Measurements from ENCODE around the gene UBAP1L. TPM values are rescaled to one million over a fixed set of nuclear protein-coding genes. Genes with fewer than 3 reads are reported as not detected.
"Not testable (repeated sequence)": the region's sequence is repeated elsewhere in the genome, so short reads cannot be mapped to it uniquely, and the experiment has no call there.

The UBAP1L gene
- total RNA-seq, 4 donors from 2014 or later = 3.0 to 8.7 (median 5.5) TPM

DNA sequence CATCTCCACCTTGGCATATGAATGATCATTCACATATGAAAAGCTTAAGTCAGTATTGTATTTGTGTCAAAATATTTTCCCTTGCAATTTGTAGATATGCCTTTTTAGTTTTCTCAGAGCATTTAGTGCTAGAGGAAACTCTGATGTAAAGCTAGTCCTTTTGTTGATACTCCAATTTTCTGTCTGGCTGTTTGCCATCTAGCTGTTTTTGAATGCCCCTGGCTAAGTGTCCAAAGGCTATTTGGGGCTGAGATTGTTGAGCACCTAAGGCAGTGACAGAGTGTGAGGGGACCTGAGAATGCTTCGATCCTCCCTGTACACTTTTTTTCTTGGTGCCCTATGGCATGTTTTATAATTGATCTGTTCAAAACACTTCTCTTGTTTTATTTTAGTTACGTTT lies 66.8 kb downstream of the UBAP1L start:
- H3K27me3 ChIP-seq = no peaks in the 10 kb centered on the region
- H3K36me3 ChIP-seq = peaks cover 0 to 6% (median 0%) of the 10 kb centered on the region in 3 donors
- peaks cover 0 to 18% (median 8%) of the 10 kb centered on the region in 4 donors for H3K4me1 ChIP-seq
- TF ChIP-seq, protein P1, sequence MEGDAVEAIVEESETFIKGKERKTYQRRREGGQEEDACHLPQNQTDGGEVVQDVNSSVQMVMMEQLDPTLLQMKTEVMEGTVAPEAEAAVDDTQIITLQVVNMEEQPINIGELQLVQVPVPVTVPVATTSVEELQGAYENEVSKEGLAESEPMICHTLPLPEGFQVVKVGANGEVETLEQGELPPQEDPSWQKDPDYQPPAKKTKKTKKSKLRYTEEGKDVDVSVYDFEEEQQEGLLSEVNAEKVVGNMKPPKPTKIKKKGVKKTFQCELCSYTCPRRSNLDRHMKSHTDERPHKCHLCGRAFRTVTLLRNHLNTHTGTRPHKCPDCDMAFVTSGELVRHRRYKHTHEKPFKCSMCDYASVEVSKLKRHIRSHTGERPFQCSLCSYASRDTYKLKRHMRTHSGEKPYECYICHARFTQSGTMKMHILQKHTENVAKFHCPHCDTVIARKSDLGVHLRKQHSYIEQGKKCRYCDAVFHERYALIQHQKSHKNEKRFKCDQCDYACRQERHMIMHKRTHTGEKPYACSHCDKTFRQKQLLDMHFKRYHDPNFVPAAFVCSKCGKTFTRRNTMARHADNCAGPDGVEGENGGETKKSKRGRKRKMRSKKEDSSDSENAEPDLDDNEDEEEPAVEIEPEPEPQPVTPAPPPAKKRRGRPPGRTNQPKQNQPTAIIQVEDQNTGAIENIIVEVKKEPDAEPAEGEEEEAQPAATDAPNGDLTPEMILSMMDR (IDR thresholded peaks at IDR 0.05) = no peak
- no peak for TF ChIP-seq POLR2A (IDR thresholded peaks at IDR 0.05)
- no peaks in the 10 kb centered on the region for H3K9me3 ChIP-seq
- H3K27ac ChIP-seq = no peak overlapping the region
- peak overlapping the region in 2 of 4 donors; percentile 46 to 53 for H3K4me3 ChIP-seq
- DNase-seq = no peak

DNA sequence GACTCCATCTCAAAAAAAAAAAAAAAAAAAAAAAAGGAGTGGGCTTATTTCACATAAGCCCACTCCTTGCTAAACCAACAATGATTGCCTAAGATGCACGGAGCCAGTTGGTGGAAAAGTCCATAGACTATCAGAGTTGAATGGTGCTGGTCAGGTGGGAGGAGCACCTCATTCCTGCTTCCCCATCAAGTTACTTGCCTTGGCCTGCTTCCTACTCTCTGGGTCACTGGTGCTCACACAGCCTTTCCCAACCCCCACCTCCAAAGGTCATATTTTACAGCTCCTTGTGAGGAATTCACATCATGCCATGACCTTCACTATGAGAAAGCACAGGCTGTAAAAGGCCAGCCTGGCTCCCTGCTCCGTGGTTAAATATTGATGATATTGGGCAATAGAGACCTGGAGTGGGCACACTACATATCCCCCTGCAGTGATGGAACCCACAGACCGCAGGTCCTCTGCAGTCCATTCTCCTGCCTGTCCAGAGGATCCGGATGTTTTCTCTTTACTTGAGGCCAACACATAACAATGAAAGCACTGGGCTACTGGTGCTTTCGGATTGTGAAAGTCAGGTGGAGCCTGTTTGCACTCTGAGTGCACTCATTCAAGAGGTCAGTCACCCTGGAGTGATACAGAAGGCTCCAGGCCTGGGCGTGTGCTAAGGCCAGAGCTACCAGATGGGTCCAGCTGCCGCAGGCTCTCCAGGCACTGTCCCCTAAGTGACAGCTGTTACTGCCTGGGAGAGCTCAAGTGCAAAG lies 70.1 kb downstream of the UBAP1L start, which contains the start of gene SLC51B:
TSS of gene SLC51B (plus strand) at position 664 of the 758 bp plus-strand sequence. CDS start 4,618 bp downstream, outside the sequence.
- TF ChIP-seq, protein P1 (IDR thresholded peaks at IDR 0.05) = no peak
- TF ChIP-seq POLR2A (IDR thresholded peaks at IDR 0.05) = peak; percentile 77 to 85
- peak in 2 of 3 donors; percentile 81 to 86 for DNase-seq
- Histone ChIP-seq H3K4me3 (peak within 1 kb of the TSS in 3 of 4 donors; percentile 13 to 53 (median 46)), H3K36me3 (no peaks in the 10 kb centered on the region), H3K27me3 (no peaks in the 10 kb centered on the region), H3K4me1 (peaks cover 0 to 32% (median 11%) of the 10 kb centered on the region in 4 donors), H3K27ac (peak within 1 kb of the TSS in 3 of 4 donors; percentile 62 to 91 (median 76)), H3K9me3 (no peaks in the 10 kb centered on the region)

DNA sequence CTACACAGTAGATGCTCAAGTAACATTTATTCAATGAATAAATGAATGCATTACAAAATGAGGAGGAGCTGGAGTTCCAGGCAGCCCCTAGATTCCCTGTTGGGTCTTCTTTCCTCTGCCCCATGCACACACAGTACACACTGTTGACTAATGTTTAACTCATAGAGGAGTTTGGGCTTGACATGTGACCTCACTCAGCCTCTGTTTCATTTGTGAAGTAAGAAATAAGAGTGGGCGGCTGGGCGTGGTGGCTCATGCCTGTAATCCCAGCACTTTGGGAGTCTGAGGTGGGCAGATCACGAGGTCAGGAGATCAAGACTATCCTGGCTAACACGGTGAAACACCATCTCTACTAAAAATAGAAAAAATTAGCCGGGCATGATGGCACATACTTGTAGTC lies 70.8 kb downstream of the UBAP1L start:
- H3K36me3 ChIP-seq, H3K27me3 ChIP-seq, H3K9me3 ChIP-seq, DNase-seq, H3K4me3 ChIP-seq: not testable (repeated sequence)
- Histone ChIP-seq H3K27ac (peak overlapping the region in 3 of 4 donors; percentile 61 to 91 (median 76)), H3K4me1 (peaks cover 0 to 25% (median 8%) of the 10 kb centered on the region in 4 donors)

DNA sequence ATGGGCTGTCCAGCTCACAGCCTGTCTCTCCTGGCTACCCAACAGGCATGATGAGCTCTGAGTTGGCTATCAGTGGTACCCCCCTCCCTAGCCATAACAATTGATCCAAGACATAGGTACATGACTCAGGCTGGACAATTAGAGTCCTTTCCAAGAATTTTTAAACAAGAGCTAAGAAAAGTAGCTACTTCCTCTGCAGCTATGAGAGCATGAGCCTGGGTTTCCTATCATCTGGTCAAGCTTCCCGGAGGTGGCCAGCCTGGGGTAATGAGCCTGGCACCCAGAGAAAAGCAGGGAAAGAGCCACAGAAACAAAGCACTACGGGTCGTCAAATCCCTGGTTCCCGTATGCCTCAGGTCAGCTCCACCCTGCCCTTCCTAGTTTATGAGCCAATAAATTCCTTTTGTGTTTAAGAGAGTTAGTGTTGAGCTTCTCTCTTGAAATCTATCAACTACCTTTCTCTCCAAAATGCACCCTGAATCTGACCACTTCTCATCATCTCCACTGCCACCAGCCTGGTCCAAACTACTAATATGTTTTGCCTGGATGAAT lies 72.1 kb downstream of the UBAP1L start:
- Histone ChIP-seq H3K36me3 (no peaks in the 10 kb centered on the region), H3K27ac (peak overlapping the region in 3 of 4 donors; percentile 61 to 91 (median 76)), H3K4me1 (peaks cover 0 to 23% (median 8%) of the 10 kb centered on the region in 4 donors), H3K9me3 (no peaks in the 10 kb centered on the region), H3K27me3 (no peaks in the 10 kb centered on the region), H3K4me3 (no peak overlapping the region)
- DNase-seq = peak in 1 of 3 donors; percentile 58
- TF ChIP-seq POLR2A (IDR thresholded peaks at IDR 0.05) = no peak
- TF ChIP-seq, protein P1 (IDR thresholded peaks at IDR 0.05) = no peak

Small RNA genes within 50 kb of the gene (small RNA-seq; reads per million reads assigned to genes)
- gene AC013553.1 = 0 reads per million in 2 donors

Other genes with a start within 250 kb of the UBAP1L start
- gene ANKDD1A, start 203.3 kb downstream of the UBAP1L start, total RNA-seq = 10 to 100 TPM in 1 of 4 donors, 1 to 10 TPM in 3; 3.9 to 13.2 (median 5.3) TPM
- gene SPG21, start 125.3 kb downstream of the UBAP1L start, total RNA-seq = 10 to 100 TPM; 65.6 to 85.0 (median 70.3) TPM
- gene MTFMT, start 85.6 kb downstream of the UBAP1L start, total RNA-seq = 10 to 100 TPM; 22.3 to 39.9 (median 36.9) TPM
- gene SLC51B, start 69.8 kb downstream of the UBAP1L start, total RNA-seq = 100 to 1,000 TPM in 3 of 4 donors, 1 to 10 TPM in 1; 4.1 to 374 (median 196) TPM
- gene RASL12, start 47.2 kb downstream of the UBAP1L start, total RNA-seq = 10 to 100 TPM in 2 of 4 donors, 1 to 10 TPM in 2; 5.1 to 23.1 (median 8.5) TPM
- under 1 TPM in 1 of 4 donors, not detected in 3; 0.38 TPM for gene KBTBD13, start 38.5 kb downstream of the UBAP1L start, total RNA-seq
- 10 to 100 TPM in 3 of 4 donors, 1 to 10 TPM in 1; 6.5 to 23.1 (median 17.8) TPM for gene PDCD7, start 18.6 kb upstream of the UBAP1L start, total RNA-seq
- 10 to 100 TPM; 42.2 to 61.9 (median 53.5) TPM for gene CLPX, start 70.1 kb upstream of the UBAP1L start, total RNA-seq
- 10 to 100 TPM; 14.4 to 26.9 (median 17.8) TPM for gene CILP, start 96.3 kb upstream of the UBAP1L start, total RNA-seq
- gene PARP16, start 171.7 kb upstream of the UBAP1L start, total RNA-seq = 10 to 100 TPM in 1 of 4 donors, 1 to 10 TPM in 3; 7.0 to 23.1 (median 8.1) TPM
- gene RNU5A-1, start 180.9 kb upstream of the UBAP1L start, total RNA-seq = not detected
- not detected for gene RNU5B-1, start 189.5 kb upstream of the UBAP1L start, total RNA-seq

Data from Peyer's patch (tissue), 4 donors.